H1 (cell line): Measurements from ENCODE around the gene ZPBP2. TPM values are rescaled to one million over a fixed set of nuclear protein-coding genes. Genes with fewer than 3 reads are reported as not detected.

Experiments used
- CTCF ChIA-PET: fragments of 300-600 bp; sonication (Branson Sonifier 250); formaldehyde crosslinking; loops from one replicate; lab custom pipeline; 2021; ENCODE audit not compliant: partially characterized antibody; lab: Charles Lee
- POLR2A ChIA-PET: fragments of 300-600 bp; sonication (Branson Sonifier 250); formaldehyde crosslinking; loops from one replicate; lab custom pipeline; 2021; ENCODE audit warnings: inconsistent platforms; ENCODE audit not compliant: partially characterized antibody; lab: Charles Lee
- DNase-seq, 2 experiments: peaks; one replicate each; pipeline versions ENCODE4 v3.0.0 to v3.0.0-alpha.2; 2010 to 2022; ENCODE audit warnings: low spot score in 2 of 2, low read depth in 1 of 2, mixed read lengths in 1 of 2
- FAIRE-seq: peaks from 2 replicates; lab custom pipeline; 2011; peaks lifted over from hg19 to GRCh38; lab: Jason Lieb, UNC
- H2AFZ ChIP-seq: 2 replicates; pipeline ENCODE4 v1.8.1; 2012; ENCODE audit warnings: low read length, inconsistent platforms
- H2AK5ac ChIP-seq: 2 replicates; pipeline ENCODE4 v1.6.1; 2013; ENCODE audit warnings: low read depth, low read length
- H2BK120ac ChIP-seq: replicated peaks from 2 replicates; pipeline ENCODE3; 2013; ENCODE audit warnings: low read depth, low read length, inconsistent platforms
- H2BK12ac ChIP-seq: 2 replicates; pipeline ENCODE4 v1.6.1; 2013; ENCODE audit warnings: low read depth, low read length
- H2BK15ac ChIP-seq: 2 replicates; pipeline ENCODE4 v1.6.1; 2013; ENCODE audit warnings: low read length
- H2BK20ac ChIP-seq: 2 replicates; pipeline ENCODE4 v1.6.1; 2013; ENCODE audit warnings: low read length
- H2BK5ac ChIP-seq: 2 replicates; pipeline ENCODE4 v1.6.1; 2013; ENCODE audit warnings: low read depth, low read length
- H3K14ac ChIP-seq: 2 replicates; pipeline ENCODE4 v1.6.1; 2013; ENCODE audit warnings: inconsistent platforms; ENCODE audit not compliant: insufficient read length
- H3K18ac ChIP-seq: 2 replicates; pipeline ENCODE4 v1.6.1; 2013; ENCODE audit warnings: low read length; ENCODE audit errors: extremely low read depth
- H3K23ac ChIP-seq: 2 replicates; pipeline ENCODE4 v1.6.1; 2013; ENCODE audit warnings: inconsistent platforms; ENCODE audit not compliant: insufficient read length
- H3K23me2 ChIP-seq: 2 replicates; pipeline ENCODE4 v1.6.1; 2013; ENCODE audit warnings: low read depth, low read length
- H3K27ac ChIP-seq: 2 replicates; pipeline ENCODE4 v1.6.1; 2011; ENCODE audit warnings: low read depth, low read length, inconsistent platforms
- H3K27me3 ChIP-seq, 4 experiments: replicated peaks in 1 of 4; 1 replicate in 1 of 4; 2 replicates in 3 of 4; pipeline versions ENCODE4 v1.6.1 to v1.8.1; 2011 to 2013; ENCODE audit warnings: low read length in 3 of 4, mild to moderate bottlenecking in 3 of 4, inconsistent platforms in 2 of 4, mixed read lengths in 2 of 4, moderate library complexity in 1 of 4; ENCODE audit not compliant: control insufficient read depth in 3 of 4, insufficient read depth in 3 of 4; ENCODE audit errors: extremely low read depth in 1 of 4
- H3K36me3 ChIP-seq, 4 experiments: 2 replicates each; pipeline versions ENCODE4 v1.6.1 to v1.8.1; 2011 to 2013; ENCODE audit warnings: mild to moderate bottlenecking in 4 of 4, low read length in 3 of 4, moderate library complexity in 2 of 4, control low read depth in 1 of 4, inconsistent platforms in 1 of 4; ENCODE audit not compliant: insufficient read depth in 4 of 4, control insufficient read depth in 2 of 4
- H3K4ac ChIP-seq: replicated peaks from 2 replicates; pipeline ENCODE3; 2013; ENCODE audit warnings: low read length, low read depth, mixed read lengths, inconsistent platforms; ENCODE audit not compliant: insufficient read length
- H3K4me1 ChIP-seq, 4 experiments: replicated peaks in 1 of 4; 1 replicate in 1 of 4; 2 replicates in 3 of 4; pipeline versions ENCODE4 v1.6.1 to v1.8.1; 2011 to 2013; ENCODE audit warnings: low read length in 3 of 4, inconsistent platforms in 2 of 4, mixed read lengths in 1 of 4; ENCODE audit not compliant: insufficient read depth in 4 of 4, control insufficient read depth in 3 of 4
- H3K4me2 ChIP-seq, 2 experiments: 2 replicates each; pipeline versions ENCODE4 v1.6.1 to v1.8.1; 2011 to 2013; ENCODE audit warnings: low read depth in 2 of 2, low read length in 2 of 2, control low read depth in 1 of 2, inconsistent platforms in 1 of 2, mild to moderate bottlenecking in 1 of 2; ENCODE audit not compliant: insufficient read depth in 1 of 2
- H3K4me3 ChIP-seq, 4 experiments: fragments of 200-600, 300-600 bp in 1 of 4; sonication (generic), shearing (Covaris generic), sonication (Bioruptor Twin) in 1 of 4; 2 replicates each; pipeline versions ENCODE4 v1.5.1 to v1.8.1; 2011 to 2016; ENCODE audit warnings: low read length in 4 of 4, low read depth in 3 of 4, control low read depth in 2 of 4, inconsistent platforms in 2 of 4, mild to moderate bottlenecking in 2 of 4, mixed read lengths in 1 of 4, moderate library complexity in 1 of 4; ENCODE audit not compliant: insufficient read depth in 2 of 4; ENCODE audit errors: extremely low read depth in 1 of 4
- H3K56ac ChIP-seq: replicated peaks from 2 replicates; pipeline ENCODE3; 2013; ENCODE audit warnings: low read depth, mild to moderate bottlenecking, mixed read lengths, low read length, inconsistent platforms; ENCODE audit not compliant: insufficient read length
- H3K79me1 ChIP-seq: 2 replicates; pipeline ENCODE4 v1.6.1; 2013; ENCODE audit warnings: low read depth, low read length, control low read depth
- H3K79me2 ChIP-seq, 2 experiments: 2 replicates each; pipeline versions ENCODE4 v1.6.1 to v1.8.1; 2012 to 2013; ENCODE audit warnings: low read length in 2 of 2, mild to moderate bottlenecking in 2 of 2, inconsistent platforms in 1 of 2; ENCODE audit not compliant: insufficient read depth in 2 of 2, control insufficient read depth in 1 of 2
- H3K9ac ChIP-seq, 4 experiments: replicated peaks in 1 of 4; 1 replicate in 1 of 4; 2 replicates in 3 of 4; pipeline versions ENCODE4 v1.6.1 to v1.8.1; 2011 to 2013; ENCODE audit warnings: low read depth in 3 of 4, low read length in 3 of 4, control low read depth in 2 of 4, mild to moderate bottlenecking in 2 of 4, moderate library complexity in 2 of 4, inconsistent platforms in 1 of 4; ENCODE audit errors: extremely low read depth in 1 of 4
- H3K9me3 ChIP-seq, 2 experiments: 2 replicates each; pipeline versions ENCODE4 v1.6.1 to v1.8.1; 2012 to 2013; ENCODE audit warnings: mild to moderate bottlenecking in 2 of 2, moderate library complexity in 2 of 2, control low read depth in 1 of 2, inconsistent platforms in 1 of 2, low read depth in 1 of 2, low read length in 1 of 2, mixed read lengths in 1 of 2; ENCODE audit not compliant: insufficient read depth in 2 of 2
- H4K20me1 ChIP-seq, 2 experiments: replicated peaks in 1 of 2; 2 replicates each; pipeline versions ENCODE3 to v1.8.1; 2011 to 2013; ENCODE audit warnings: inconsistent platforms in 2 of 2, low read length in 2 of 2, mild to moderate bottlenecking in 1 of 2; ENCODE audit not compliant: insufficient read depth in 2 of 2, control insufficient read depth in 1 of 2
- H4K5ac ChIP-seq: 2 replicates; pipeline ENCODE4 v1.6.1; 2013; ENCODE audit warnings: low read length, low read depth, mixed read lengths, inconsistent platforms; ENCODE audit not compliant: insufficient read length
- H4K8ac ChIP-seq: 2 replicates; pipeline ENCODE4 v1.8.0; 2013; ENCODE audit warnings: mild to moderate bottlenecking, moderate library complexity, low read length, inconsistent platforms; ENCODE audit not compliant: insufficient read depth; ENCODE audit errors: extremely low read depth
- H4K91ac ChIP-seq: replicated peaks from 2 replicates; pipeline ENCODE3; 2013; ENCODE audit warnings: low read length, mixed read lengths, inconsistent platforms; ENCODE audit not compliant: insufficient read length
- CHD1 ChIP-seq: IDR thresholded peaks from 2 replicates; pipeline ENCODE4 v1.6.1; 2012; ENCODE audit warnings: low read depth, low read length, improper control_type of control experiment
- WGBS, 2 experiments: shearing (Covaris generic) in 1 of 2; methylation state at CpG; one replicate each; pipeline versions ENCODE4 v1.1.6 to v1.1.7; 2013 to 2015; ENCODE audit warnings: low lambda C conversion rate in 2 of 2, mixed read lengths in 2 of 2, inconsistent platforms in 1 of 2, low coverage in 1 of 2, missing lambda C conversion rate in 1 of 2; ENCODE audit not compliant: insufficient replicate concordance in 2 of 2, insufficient coverage in 1 of 2, insufficient read length in 1 of 2; ENCODE audit errors: extremely low coverage in 1 of 2, missing lambda C conversion rate in 1 of 2; 5-methylcytosine and 5-hydroxymethylcytosine counted together
- polyA plus RNA-seq, 7 experiments: library from polyadenylated mRNA; depleted of rRNA in 3 of 7; stranded (reverse) in 5 of 7; unstranded in 2 of 7; fragments of >200 nt in 5 of 7; fragments of 200-250 nt in 2 of 7; gene quantifications; 1 replicate in 5 of 7; 2 replicates in 1 of 7; 4 replicates in 1 of 7; pipeline versions ENCODE4 v1.2.1 to v1.2.3, GENCODE V29; 2011 to 2013; ENCODE audit warnings: missing spikeins in 2 of 7, mixed read lengths in 2 of 7
- total RNA-seq: library from RNA; stranded (reverse); fragmentation: NEBNext Ultra II Directional; extraction: Animal tissue kit (Norgen Biotek cat#: 25700); gene quantifications from 2 replicates; pipeline ENCODE4 v1.2.1, GENCODE V29; 2021

Gene ZPBP2
- total and polyA plus RNA-seq, 2 of the 8 experiments (the other 6 are each of a cell fraction or from before 2014, with no cell fraction given): not detected

- H3K4ac ChIP-seq: no peak overlapping the region
- no peak for TF ChIP-seq CHD1
These were observed 29.9 kb upstream of the ZPBP2 start for GRCh38 chr17:39838057-39838456.

More at GRCh38 chr17:39838057-39838456, 29.9 kb upstream of the ZPBP2 start:
- H2AK5ac ChIP-seq: no peak overlapping the region
- H2BK15ac ChIP-seq: no peak overlapping the region
- FAIRE-seq (no peak), DNase-seq (no peak)
- POLR2A ChIA-PET: no interaction called here
- H4K20me1 ChIP-seq: no peaks in the 10 kb centered on the region
- WGBS, 2 experiments: 88% methylated on average over 1 of the region's 1 CpG; no CpG with 5 or more reads in 1 of the 2 experiments
- no peak overlapping the region for H3K4me2 ChIP-seq
- no peak overlapping the region for H2BK20ac ChIP-seq
- no peak overlapping the region for H3K9ac ChIP-seq
- no peak overlapping the region for H2AFZ ChIP-seq
- no peaks in the 10 kb centered on the region for H3K79me2 ChIP-seq
- no peaks in the 10 kb centered on the region for H3K27me3 ChIP-seq
- H4K8ac ChIP-seq: no peak overlapping the region
- H3K79me1 ChIP-seq: no peaks in the 10 kb centered on the region
- no peak overlapping the region for H2BK12ac ChIP-seq
- no peak overlapping the region for H3K4me3 ChIP-seq
- H4K5ac ChIP-seq: no peak overlapping the region
- H3K4me1 ChIP-seq: no peaks in the 10 kb centered on the region
- no peaks in the 10 kb centered on the region for H3K23me2 ChIP-seq
- no peak overlapping the region for H3K23ac ChIP-seq
- H3K14ac ChIP-seq: no peak overlapping the region
- no peak overlapping the region for H3K56ac ChIP-seq
- no peaks in the 10 kb centered on the region for H3K36me3 ChIP-seq
- H3K18ac ChIP-seq: no peak overlapping the region
- no peak overlapping the region for H4K91ac ChIP-seq
- peaks cover 0 to 4% of the 10 kb centered on the region in 2 experiments; a peak in 1 of 4 replicates for H3K9me3 ChIP-seq
- H2BK5ac ChIP-seq: no peak overlapping the region
- H2BK120ac ChIP-seq: no peak overlapping the region
- CTCF ChIA-PET: no interaction called here
- H3K27ac ChIP-seq: no peak overlapping the region
